NT2/D1 (cell line): ENCODE results near the gene RELT.

Source experiments
- DNase-seq: peaks from one replicate; pipeline ENCODE4 v3.0.0-alpha.2; 2011; ENCODE audit warnings: low read depth, low spot score
- H3K27me3 ChIP-seq: 2 replicates; pipeline ENCODE4 v1.6.0; 2011; ENCODE audit warnings: mild to moderate bottlenecking; ENCODE audit not compliant: insufficient read length, insufficient read depth
- H3K36me3 ChIP-seq: 2 replicates; pipeline ENCODE4 v1.6.1; 2011; ENCODE audit warnings: mild to moderate bottlenecking, low read length, mixed read lengths; ENCODE audit not compliant: insufficient read depth, insufficient read length
- H3K4me1 ChIP-seq: 2 replicates; pipeline ENCODE4 v1.5.1; 2011; ENCODE audit not compliant: insufficient read depth, insufficient read length
- H3K4me3 ChIP-seq: 2 replicates; pipeline ENCODE4 v1.5.1; 2011; ENCODE audit warnings: low read depth; ENCODE audit not compliant: insufficient read length
- H3K9ac ChIP-seq: 2 replicates; pipeline ENCODE4 v1.6.0; 2011; ENCODE audit warnings: low read depth; ENCODE audit not compliant: insufficient read length
- H3K9me3 ChIP-seq: 2 replicates; pipeline ENCODE4 v1.5.1; 2011; ENCODE audit warnings: mild to moderate bottlenecking, low read length; ENCODE audit not compliant: insufficient read depth
- SUZ12 ChIP-seq: IDR thresholded peaks from 2 replicates; pipeline ENCODE4 v1.6.1; 2011; ENCODE audit not compliant: insufficient read length, insufficient read depth; ENCODE audit errors: extremely low read depth
- YY1 ChIP-seq: IDR thresholded peaks from 2 replicates; pipeline ENCODE4 v1.6.1; 2011; ENCODE audit not compliant: insufficient read length, insufficient read depth
- ZNF274 ChIP-seq: IDR thresholded peaks from 2 replicates; pipeline ENCODE4 v1.6.1; 2011; ENCODE audit warnings: mild to moderate bottlenecking, low read depth, low read length

The RELT gene

GRCh38 chr11:73390601-73391565 lies 14.7 kb downstream of the RELT start:
- DNase-seq: no peak
- H3K36me3 ChIP-seq: peaks cover 77% of the 10 kb centered on the region
- peaks cover 19% of the 10 kb centered on the region for H3K4me1 ChIP-seq

DNA sequence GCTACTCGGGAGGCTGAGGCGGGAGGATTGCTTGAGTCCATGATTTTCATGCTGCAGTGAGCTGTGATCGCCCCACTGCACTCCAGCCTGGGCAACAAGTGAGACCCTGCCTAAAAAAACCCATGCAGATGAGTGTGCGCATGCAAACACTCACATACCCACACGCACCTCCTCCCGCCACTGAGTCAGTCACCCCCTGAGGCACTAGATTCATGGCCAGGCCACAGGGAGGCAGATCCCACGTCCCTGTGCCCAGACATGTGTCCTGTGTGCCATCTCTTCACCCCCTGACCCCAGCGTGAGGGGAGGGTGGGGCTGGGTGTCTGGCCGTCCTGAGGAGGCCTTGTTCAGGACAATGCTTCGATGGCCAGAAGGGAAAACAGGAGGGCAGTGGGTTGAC lies 15.5 kb downstream of the RELT start:
- no peak for DNase-seq
- Histone ChIP-seq H3K36me3 (peaks cover 85% of the 10 kb centered on the region), H3K9me3 (no peaks in the 10 kb centered on the region), H3K9ac (no peak overlapping the region), H3K4me3 (no peak overlapping the region), H3K4me1 (peaks cover 12% of the 10 kb centered on the region), H3K27me3 (no peaks in the 10 kb centered on the region)
- TF ChIP-seq SUZ12 (no peak), YY1 (no peak), ZNF274 (no peak)

More at GRCh38 chr11:73390601-73391565, 14.7 kb downstream of the RELT start:
- Histone ChIP-seq H3K9ac (peak overlapping the region; percentile 10), H3K4me3 (no peak overlapping the region), H3K9me3 (no peaks in the 10 kb centered on the region), H3K27me3 (no peaks in the 10 kb centered on the region)
- TF ChIP-seq ZNF274 (no peak), YY1 (no peak), SUZ12 (no peak)

DNA sequence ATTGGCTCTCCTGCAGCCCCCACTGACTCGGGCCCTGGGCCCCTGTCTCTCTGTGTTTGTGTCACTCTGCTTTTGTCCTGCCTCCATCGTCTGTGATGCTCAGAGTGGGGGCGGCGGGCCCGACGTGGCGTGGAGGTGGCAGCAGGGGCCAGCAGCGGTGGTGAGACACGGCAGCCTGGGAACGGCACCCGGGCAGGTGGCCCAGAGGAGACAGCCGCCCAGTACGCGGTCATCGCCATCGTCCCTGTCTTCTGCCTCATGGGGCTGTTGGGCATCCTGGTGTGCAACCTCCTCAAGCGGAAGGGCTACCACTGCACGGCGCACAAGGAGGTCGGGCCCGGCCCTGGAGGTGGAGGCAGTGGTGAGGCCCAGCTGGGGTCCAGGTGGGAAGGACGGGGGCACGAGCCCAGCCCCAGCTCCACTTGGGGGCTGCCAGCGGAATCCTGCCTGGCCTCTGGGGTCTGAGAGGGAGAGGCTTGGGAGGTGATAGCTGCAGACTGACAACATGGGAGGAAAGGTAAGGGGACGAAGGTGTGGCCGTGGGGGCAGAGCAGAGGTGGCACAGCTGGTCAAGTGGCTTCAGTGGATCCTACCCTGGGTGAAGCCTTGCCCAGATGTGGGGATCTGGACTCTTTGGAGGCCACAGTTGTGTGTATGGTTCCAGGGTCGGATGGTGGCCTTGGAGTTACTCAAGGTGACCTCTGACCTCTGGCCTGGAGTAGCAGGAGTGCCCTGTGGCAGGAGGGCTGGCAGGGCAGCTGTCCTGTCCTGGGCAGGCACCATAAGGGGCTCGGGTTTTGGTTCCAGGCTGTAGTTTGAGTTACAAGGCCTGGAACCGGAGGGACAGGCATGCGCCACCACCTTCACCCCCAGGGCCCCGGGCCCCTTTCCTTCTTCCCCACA lies 16.2 kb downstream of the RELT start:
- peaks cover 89% of the 10 kb centered on the region for H3K36me3 ChIP-seq
- no peak for TF ChIP-seq SUZ12
- no peak for TF ChIP-seq ZNF274
- no peak for TF ChIP-seq YY1
- H3K27me3 ChIP-seq: no peaks in the 10 kb centered on the region
- no peak overlapping the region for H3K4me3 ChIP-seq
- no peaks in the 10 kb centered on the region for H3K9me3 ChIP-seq
- H3K9ac ChIP-seq: peak overlapping the region; percentile 4
- DNase-seq: no peak
- H3K4me1 ChIP-seq: peaks cover 8% of the 10 kb centered on the region

DNA sequence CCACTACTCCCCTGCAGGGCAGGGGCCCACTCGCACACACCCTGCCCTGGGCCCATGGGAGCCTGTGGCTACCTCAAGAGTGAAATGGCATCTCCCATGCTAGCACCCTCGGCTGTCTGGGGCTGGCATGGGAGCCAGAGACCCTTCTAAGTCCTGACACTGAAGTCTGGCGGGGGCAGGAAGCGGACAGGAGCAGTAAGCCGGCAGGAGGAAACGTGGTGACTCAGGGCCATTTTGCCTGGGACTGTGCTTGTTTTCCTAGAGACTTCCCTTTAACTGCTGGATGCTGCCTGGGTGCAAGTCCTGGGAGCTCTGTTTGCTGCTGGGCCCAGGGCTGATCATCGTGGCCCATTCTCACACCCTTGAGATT lies 16.8 kb downstream of the RELT start:
- peaks cover 5% of the 10 kb centered on the region for H3K4me1 ChIP-seq
- no peaks in the 10 kb centered on the region for H3K9me3 ChIP-seq
- H3K27me3 ChIP-seq: no peaks in the 10 kb centered on the region
- no peak for DNase-seq
- peaks cover 89% of the 10 kb centered on the region for H3K36me3 ChIP-seq
- no peak overlapping the region for H3K9ac ChIP-seq
- H3K4me3 ChIP-seq: no peak overlapping the region
- TF ChIP-seq ZNF274 (no peak), SUZ12 (no peak), YY1 (no peak)

DNA sequence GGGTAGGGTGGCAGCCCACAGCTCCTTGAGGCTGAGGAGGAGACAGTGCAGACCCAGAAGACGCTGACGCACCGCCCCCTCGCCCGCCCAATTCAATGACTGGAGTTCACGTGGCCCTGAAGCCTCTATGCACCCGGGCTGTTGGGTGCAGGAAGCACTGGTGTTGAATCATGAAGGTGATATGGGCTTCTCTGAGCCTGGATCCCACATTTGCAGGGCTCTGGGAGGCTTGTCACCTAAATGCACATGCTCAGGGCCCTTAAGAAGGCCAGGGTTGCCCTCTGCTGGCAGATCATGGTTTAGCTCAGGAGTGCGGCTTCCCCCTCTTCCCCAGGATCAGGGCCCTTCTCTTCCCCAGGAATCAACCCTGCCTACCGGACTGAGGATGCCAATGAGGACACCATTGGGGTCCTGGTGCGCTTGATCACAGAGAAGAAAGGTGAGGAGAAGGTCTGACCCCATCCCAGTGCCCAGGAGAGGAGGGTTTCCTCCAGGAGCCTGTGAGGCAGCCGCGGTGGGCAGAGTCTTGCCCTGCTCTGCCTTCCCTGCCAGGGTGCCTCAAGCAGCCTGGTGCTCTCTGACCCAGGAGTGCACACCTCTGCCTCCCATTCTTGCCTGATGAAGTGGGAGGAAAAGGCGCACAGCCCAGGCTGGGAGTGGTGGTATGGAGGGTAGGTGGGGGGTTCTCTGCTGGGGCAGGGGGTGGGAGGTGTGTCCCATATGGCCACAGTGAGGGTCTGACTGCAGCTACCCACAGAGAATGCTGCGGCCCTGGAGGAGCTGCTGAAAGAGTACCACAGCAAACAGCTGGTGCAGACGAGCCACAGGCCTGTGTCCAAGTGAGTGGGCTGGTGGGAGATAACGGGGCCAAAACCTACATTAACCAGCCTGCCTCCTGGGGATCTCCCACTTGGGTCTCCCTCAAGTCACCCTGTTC lies 17.5 kb downstream of the RELT start:
- H3K36me3 ChIP-seq: peaks cover 89% of the 10 kb centered on the region
- peak; percentile 71 for DNase-seq
- H3K27me3 ChIP-seq: no peaks in the 10 kb centered on the region
- no peak for TF ChIP-seq SUZ12
- TF ChIP-seq YY1: no peak
- TF ChIP-seq ZNF274: no peak
- H3K4me3 ChIP-seq: no peak overlapping the region
- H3K9ac ChIP-seq: peak overlapping the region; percentile 39
- peaks cover 10% of the 10 kb centered on the region for H3K4me1 ChIP-seq
- H3K9me3 ChIP-seq: no peaks in the 10 kb centered on the region

DNA sequence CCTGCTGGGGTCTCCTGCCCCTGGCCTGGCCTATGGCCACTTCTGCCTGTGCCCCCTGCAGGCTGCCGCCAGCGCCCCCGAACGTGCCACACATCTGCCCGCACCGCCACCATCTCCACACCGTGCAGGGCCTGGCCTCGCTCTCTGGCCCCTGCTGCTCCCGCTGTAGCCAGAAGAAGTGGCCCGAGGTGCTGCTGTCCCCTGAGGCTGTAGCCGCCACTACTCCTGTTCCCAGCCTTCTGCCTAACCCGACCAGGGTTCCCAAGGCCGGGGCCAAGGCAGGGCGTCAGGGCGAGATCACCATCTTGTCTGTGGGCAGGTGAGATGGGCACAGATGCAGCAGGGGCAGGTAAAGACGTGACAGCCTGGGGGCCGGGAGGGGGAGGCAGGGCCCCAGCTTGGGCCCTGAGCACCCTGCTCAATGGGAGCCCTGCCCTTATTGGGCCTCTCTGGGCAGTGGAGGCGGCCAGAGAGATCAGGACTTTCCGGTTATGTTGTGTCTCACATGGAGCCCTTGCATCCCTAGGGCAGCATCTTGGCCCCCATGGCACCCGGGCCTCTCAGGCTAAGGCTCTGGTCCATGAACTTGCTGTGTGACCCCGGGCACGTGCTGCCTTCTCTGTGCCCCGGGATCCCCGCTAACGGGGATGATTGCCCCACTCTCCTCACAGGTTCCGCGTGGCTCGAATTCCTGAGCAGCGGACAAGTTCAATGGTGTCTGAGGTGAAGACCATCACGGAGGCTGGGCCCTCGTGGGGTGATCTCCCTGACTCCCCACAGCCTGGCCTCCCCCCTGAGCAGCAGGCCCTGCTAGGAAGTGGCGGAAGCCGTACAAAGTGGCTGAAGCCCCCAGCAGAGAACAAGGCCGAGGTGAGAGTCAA lies 18.5 kb downstream of the RELT start:
- H3K9ac ChIP-seq: no peak overlapping the region
- H3K27me3 ChIP-seq: no peaks in the 10 kb centered on the region
- no peaks in the 10 kb centered on the region for H3K9me3 ChIP-seq
- H3K36me3 ChIP-seq: peaks cover 88% of the 10 kb centered on the region
- TF ChIP-seq SUZ12: no peak
- no peak for TF ChIP-seq ZNF274
- TF ChIP-seq YY1: no peak
- no peak for DNase-seq
- peaks cover 13% of the 10 kb centered on the region for H3K4me1 ChIP-seq
- H3K4me3 ChIP-seq: no peak overlapping the region
